Ureter (tissue), 1 donor: ENCODE measurements around the gene SLC6A18. TPM values are rescaled to one million over a fixed set of nuclear protein-coding genes. Genes with fewer than 3 reads are reported as not detected.

Source experiments
- DNase-seq: peaks from one replicate; pipeline ENCODE4 v3.0.0-alpha.2; 2020; ENCODE audit warnings: low spot score
- total RNA-seq: library from RNA; stranded (reverse); gene quantifications from one replicate; pipeline ENCODE4 v1.2.4, GENCODE V29; 2023
- donor health status: DM: yes; HTN: yes; CAD: no.

Gene SLC6A18
- total RNA-seq, 1 donor from 2014 or later, result not detected

DNA sequence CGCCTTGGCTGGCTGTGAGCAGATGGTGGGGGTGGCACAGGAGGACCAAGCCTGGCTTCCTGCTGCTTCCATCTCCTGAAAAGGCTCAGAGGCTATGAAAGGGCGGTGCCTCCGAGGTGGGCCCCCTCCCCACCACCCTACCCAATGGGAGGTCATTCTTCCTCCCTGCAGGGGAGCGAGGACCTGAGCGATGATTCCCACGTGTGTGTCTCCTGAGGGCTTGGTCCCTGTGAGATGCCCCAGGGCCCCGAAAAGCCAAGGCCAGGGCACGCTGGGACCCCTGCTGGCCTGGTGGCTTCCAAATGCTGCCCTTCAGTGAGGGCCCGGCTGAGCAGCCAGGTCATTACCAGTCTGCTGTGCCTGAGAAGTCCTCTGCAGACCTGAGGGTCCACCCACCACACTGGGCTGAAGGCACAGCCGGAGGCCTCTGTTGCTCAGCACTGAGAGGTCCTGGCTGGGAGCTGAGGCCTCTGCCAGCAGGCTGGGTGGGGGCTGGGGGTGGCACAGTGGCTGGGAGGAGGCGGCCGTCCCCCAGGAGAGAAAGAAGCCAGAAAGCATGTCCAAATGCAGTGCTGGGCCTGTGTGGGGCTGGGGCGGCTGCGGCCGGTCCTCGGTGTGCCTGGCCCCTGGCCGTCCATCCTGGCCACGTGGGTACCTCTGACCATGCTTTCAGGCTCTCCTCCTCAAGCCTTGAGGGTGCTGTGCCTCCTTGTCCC is 37.8 kb upstream of the SLC6A18 start:
- DNase-seq, result no peak

DNA sequence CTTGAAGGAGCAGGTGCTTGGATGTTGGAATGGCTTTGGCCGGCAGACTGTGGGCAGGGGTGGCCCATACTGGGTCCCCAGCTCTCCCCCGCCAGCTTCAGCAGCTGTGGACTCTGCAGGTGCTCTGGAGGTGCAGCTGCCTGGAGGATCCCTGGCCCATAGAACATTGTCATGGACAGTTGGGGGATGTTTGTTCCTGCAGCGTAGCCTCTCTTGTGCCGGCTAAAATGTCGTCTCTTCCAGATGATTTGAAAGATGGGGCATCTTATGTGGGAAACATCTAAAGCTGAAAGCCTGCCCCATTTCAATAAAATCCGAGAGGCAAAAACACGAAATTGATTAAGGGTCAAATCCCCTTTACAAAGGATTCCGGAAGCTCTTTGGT is 37.2 kb upstream of the SLC6A18 start:
- no peak for DNase-seq

GRCh38 chr5:1188464-1188863 is 36.7 kb upstream of the SLC6A18 start:
- no peak for DNase-seq

- no peak for DNase-seq
These were observed 35.9 kb upstream of the SLC6A18 start for GRCh38 chr5:1189269-1189668.

GRCh38 chr5:1190278-1190677 is 34.9 kb upstream of the SLC6A18 start:
- no peak for DNase-seq

- no peak for DNase-seq
These were observed 34.3 kb upstream of the SLC6A18 start for GRCh38 chr5:1190837-1191239.

DNA sequence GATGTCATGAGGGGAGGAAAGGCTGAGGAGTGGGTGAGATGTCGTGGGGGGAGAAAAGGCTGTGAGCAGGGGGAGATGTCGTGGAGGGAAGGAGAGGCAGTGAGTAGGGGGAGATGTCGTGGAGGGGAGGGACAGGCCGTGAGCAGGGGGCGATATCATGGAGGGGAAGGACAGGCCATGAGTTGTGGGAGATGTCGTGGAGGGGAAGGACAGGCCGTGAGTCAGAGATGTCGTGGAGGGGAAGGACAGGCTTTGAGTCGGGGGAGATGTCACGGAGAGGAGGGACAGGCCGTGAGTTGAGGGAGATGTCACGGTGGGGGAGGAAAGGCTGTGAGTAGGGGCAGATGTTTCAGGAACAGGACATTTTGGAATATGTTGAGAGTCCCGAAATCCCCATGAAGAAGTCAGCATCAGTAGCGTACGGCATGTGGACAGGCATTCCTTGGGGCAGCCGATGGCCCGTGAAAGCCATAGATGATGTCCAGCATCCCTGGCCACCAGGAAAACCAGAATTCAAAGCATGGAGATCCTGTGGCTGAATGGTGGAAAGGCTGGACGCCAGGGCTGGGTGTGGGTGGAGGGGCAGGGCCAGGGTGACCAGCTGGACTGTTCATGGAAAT is 32.1 kb upstream of the SLC6A18 start:
- no peak for DNase-seq

DNA sequence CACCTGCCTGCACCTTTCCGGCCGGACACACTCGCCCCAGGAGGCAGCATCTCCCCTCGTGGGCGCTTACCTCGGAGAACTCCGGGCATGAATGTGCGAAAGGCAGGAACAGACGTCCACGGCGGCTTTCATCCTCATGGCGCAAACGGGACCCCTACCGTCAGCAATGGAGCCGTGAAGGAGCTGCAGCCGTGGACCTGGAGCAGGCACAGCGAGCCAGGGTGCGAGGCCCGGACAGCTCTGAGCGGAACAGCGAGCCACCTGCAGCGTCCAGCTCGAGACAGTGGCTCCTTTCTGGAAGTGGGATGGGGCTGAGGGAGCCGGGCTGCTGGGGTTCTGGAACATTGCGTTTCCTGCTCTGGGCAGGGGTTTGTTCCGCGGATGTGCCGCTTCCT is 31.6 kb upstream of the SLC6A18 start:
- no peak for DNase-seq

DNA sequence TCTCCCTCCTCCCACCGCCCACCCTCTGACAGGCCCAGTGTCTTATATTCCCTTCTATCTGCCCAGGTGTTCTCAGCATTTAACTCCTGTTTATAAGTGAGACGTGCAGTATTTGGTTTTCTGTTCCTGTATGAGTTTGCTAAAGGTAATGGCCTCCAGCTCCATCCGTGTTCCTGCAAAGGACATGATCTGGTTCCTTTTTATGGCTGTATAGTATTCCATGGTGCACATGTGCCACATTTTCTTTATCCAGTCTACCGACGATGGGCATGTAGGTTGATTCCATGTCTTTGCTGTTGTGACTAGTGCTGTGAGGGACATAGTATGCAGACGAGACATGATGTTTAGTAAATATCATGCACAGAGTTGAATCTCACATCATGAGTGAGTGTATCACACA is 30.8 kb upstream of the SLC6A18 start:
- DNase-seq, result no peak

GRCh38 chr5:1195439-1195838 is 29.7 kb upstream of the SLC6A18 start:
- no peak for DNase-seq

DNA sequence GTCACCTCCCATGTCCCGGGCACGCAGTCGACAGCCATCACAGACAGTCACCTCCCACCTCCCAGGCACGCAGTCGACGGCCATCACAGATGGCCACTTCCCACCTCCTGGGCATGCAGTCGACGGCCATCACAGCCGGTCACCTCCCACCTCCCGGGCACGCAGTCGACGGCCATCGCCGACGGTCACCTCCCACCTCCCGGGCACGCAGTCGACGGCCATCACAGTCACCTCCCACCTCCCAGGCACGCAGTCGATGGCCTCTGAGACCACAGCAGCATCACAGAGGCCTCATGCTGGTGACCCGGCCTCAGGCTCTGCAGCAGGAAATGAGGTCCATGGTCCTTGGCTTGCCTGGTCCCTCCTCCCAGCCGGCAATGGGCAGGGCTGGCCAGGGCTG is 29.3 kb upstream of the SLC6A18 start:
- no peak for DNase-seq

GRCh38 chr5:1196562-1196961 is 28.6 kb upstream of the SLC6A18 start:
- no peak for DNase-seq

- no peak for DNase-seq
These were observed 27.1 kb upstream of the SLC6A18 start for GRCh38 chr5:1197876-1198666.

DNA sequence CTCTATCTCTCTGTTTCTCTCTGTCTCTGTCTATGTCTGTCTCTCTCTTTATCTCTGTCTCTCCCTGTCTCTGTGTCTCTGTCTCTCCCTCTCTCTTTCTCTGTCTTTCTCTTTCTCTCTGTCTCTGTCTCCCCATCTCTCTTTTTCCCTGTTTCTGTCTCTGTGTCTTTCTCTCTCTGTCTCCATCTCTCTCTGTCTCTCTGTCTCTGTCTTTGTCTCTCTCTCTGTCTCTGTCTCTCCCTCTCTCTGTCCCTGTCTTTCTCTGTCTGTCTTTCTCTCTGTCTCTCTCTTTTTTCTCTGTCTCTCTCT is 25.9 kb upstream of the SLC6A18 start:
- DNase-seq, result no peak

- DNase-seq, result no peak
These were observed 25.3 kb upstream of the SLC6A18 start for GRCh38 chr5:1199649-1200494.

DNA sequence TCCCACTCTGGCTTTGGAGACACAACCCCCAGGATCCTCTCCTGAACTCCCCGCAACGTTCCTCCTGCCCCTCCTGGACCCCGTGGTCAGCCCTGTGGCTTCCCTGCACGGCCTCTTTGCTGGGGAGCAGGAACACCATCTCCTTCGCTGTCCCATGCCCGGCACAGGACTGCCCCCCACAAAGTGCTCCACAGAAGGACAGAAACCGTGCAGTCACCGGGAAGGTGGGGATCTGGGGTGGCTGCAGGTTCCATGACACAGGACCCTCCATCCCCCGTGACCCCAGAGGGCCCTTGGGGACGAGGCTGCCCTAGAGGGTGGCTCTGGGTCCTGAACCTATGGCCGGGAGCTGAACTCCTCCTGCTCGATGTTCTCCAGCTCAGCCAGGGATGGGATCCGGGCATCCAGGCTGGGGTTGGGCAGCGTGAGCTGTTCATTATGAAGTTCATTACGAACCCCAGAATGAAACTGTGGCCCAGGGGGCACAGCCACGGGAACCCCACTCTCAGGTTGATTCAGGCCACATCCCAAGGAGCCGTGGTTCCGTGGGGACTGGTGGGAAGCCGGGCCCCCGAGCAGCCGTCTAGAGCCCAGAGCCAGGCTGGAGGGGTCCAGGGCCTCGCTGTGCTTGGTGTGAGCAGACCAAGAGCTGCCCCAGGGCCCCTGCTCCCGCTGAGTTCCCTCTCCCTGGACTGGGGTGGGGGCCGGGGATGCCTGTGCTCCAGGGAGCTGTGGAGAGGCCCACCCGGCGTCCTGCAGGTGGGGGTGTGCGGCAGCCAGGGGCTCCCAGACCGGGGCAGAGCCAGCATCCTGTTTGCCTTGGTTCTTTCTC is 24.5 kb upstream of the SLC6A18 start:
- no peak for DNase-seq

DNA sequence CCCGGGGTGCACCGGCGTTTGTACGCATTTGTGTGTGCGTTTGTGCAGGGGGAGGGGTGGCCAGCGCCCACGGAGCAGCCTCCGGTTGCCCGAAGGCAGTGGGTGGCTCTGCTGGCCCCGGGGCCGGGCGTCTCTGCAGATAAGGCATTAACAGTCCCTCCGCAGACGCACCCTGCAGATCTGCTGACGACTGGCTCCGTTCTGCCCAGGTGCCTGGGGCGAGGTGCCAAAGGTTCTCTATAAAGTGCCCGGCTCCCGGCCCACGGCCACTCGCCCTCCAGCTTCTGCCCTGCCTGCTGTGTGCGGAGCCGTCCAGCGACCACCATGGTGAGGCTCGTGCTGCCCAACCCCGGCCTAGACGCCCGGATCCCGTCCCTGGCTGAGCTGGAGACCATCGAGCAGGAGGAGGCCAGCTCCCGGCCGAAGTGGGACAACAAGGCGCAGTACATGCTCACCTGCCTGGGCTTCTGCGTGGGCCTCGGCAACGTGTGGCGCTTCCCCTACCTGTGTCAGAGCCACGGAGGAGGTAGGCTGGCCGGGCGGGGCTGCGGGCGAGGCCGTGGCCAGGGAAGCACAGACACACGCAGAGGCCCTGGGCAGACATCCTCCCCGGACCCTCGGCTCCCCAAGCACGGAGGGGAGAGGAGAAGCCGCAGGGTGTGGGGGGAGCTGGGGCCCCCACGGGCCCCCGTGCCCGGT is 23.7 kb upstream of the SLC6A18 start, which contains the start of gene SLC6A19:
SLC6A19 (plus strand) TSS at position 269 of the 699 bp plus-strand sequence; CDS start at position 325, 56 bp downstream.
- DNase-seq, result no peak

DNA sequence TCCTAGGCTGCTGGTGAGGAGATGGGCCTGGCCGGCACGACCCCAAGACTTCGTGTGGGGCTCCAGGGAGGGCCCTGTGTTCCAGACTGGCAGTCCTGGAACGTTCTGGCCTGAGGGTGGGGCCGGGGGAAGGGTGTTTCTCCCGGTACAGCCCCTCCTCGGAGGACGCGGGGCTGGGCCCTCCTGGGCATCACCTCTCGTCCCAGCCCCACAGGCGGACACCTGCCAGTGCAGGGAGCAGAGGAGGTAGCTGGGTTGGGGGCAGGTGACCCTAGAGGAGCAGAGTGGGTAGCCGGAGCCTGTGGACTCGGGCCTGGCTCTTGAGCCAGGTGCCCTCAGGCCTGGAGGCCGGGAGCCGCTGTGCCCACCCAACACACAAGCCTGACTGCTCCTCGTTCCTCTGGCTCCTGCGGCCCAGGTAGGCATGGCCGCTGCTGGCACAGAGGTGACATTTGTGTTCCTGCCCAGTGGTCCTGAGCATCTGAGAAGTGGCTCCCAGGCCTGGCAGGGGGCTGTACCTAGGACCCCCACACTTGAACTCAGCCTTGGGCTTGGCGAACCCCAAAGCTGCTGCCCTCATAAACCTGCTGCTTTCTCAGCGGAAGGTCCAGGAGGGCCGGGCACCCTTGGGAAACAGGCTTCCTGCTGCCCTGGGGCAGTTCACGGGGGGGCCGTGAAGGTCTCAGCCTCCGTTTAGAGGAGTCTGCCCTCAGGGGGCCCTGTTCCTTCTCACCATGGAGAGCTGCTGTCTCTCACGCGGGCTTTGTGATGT is 23.0 kb upstream of the SLC6A18 start:
- no peak for DNase-seq

GRCh38 chr5:1202798-1203185 is 22.4 kb upstream of the SLC6A18 start:
- DNase-seq, result no peak
